HL-60 (cell line): ENCODE measurements around the gene USP5.

ENCODE experiments used
- DNase-seq, 2 experiments: peaks; one replicate each; pipeline ENCODE4 v3.0.0-alpha.2; 2010 to 2020; ENCODE audit warnings: low read depth in 1 of 2, low spot score in 1 of 2
- H3K27ac ChIP-seq: fragments of 250-450 bp; sonication (Bioruptor Pico); replicated peaks from 2 replicates; pipeline ENCODE4 v1.5.1; 2020; ENCODE audit warnings: mild to moderate bottlenecking, moderate library complexity
- H3K27me3 ChIP-seq: fragments of 250-450 bp; sonication (Bioruptor Pico); 2 replicates; pipeline ENCODE4 v1.5.1; 2021; ENCODE audit warnings: mild to moderate bottlenecking, moderate library complexity; ENCODE audit not compliant: insufficient read depth, poor library complexity, severe bottlenecking
- H3K4me3 ChIP-seq: replicated peaks from 2 replicates; pipeline ENCODE4 v1.5.1; 2011; ENCODE audit warnings: mild to moderate bottlenecking, control low read depth, low read length; ENCODE audit not compliant: insufficient read depth
- CTCF ChIP-seq: IDR thresholded peaks from one replicate; pipeline ENCODE4 v1.5.1; 2011; ENCODE audit warnings: low read length, control low read depth, inconsistent platforms; ENCODE audit not compliant: insufficient read depth
- GABPA ChIP-seq: IDR thresholded peaks from 2 replicates; pipeline ENCODE4 v1.6.1; 2012; ENCODE audit warnings: low read depth
- POLR2AphosphoS5 ChIP-seq: IDR thresholded peaks from 2 replicates; pipeline ENCODE4 v1.6.1; 2012; ENCODE audit warnings: low read depth
- REST ChIP-seq: IDR thresholded peaks from 2 replicates; pipeline ENCODE4 v1.6.1; 2012; ENCODE audit warnings: low read depth; ENCODE audit not compliant: insufficient replicate concordance
- SPI1 ChIP-seq: IDR thresholded peaks from 2 replicates; pipeline ENCODE4 v1.6.1; 2012; ENCODE audit warnings: low read depth, mild to moderate bottlenecking, borderline replicate concordance

The USP5 gene

GRCh38 chr12:6837370-6838060 is 14.4 kb upstream of the USP5 start:
- H3K27me3 ChIP-seq: no peaks in the 10 kb centered on the region

GRCh38 chr12:6838854-6839253 is 13.1 kb upstream of the USP5 start:
- Histone ChIP-seq H3K27ac (no peak overlapping the region), H3K27me3 (no peaks in the 10 kb centered on the region), H3K4me3 (no peak overlapping the region)
- no peak for DNase-seq
- no peak for TF ChIP-seq REST

More at GRCh38 chr12:6837370-6838060, 14.4 kb upstream of the USP5 start:
- no peak for DNase-seq
- no peak overlapping the region for H3K4me3 ChIP-seq
- TF ChIP-seq GABPA (no peak), REST (no peak), SPI1 (no peak), CTCF (no peak), POLR2AphosphoS5 (no peak)
- no peak overlapping the region for H3K27ac ChIP-seq

- no peak for DNase-seq
- Histone ChIP-seq H3K4me3 (no peak overlapping the region), H3K27ac (no peak overlapping the region), H3K27me3 (no peaks in the 10 kb centered on the region)
- TF ChIP-seq REST (no peak), POLR2AphosphoS5 (no peak), CTCF (no peak), SPI1 (no peak), GABPA (no peak)
Observed at GRCh38 chr12:6839482-6840201, 12.3 kb upstream of the USP5 start.
